Activated CD4-positive, alpha-beta memory T cell treated with anti-CD3 and anti-CD28 coated beads for 36 hours (primary cell): ENCODE measurements around the gene SRD5A2. TPM values are rescaled to one million over a fixed set of nuclear protein-coding genes. Genes with fewer than 3 reads are reported as not detected.

Experiments
- CTCF ChIA-PET: fragments of 350-600 bp; sonication (Branson Sonifier 250); formaldehyde crosslinking; loops from one replicate; lab custom pipeline; 2021; ENCODE audit warnings: antibody characterized with exemption, inconsistent platforms; lab: Charles Lee
- POLR2A ChIA-PET: fragments of 350-600 bp; sonication (Branson Sonifier 250); formaldehyde crosslinking; loops from one replicate; lab custom pipeline; 2021; ENCODE audit warnings: antibody characterized with exemption; lab: Charles Lee
- DNase-seq: peaks from one replicate; pipeline ENCODE4 v3.0.0-alpha.2; 2020
- H3K27ac Mint-ChIP-seq: one replicate; pipeline ENCODE4 v1.8.0; 2021; ENCODE audit warnings: mixed read lengths
- H3K27me3 Mint-ChIP-seq: one replicate; pipeline ENCODE4 v1.8.0; 2021; ENCODE audit warnings: mixed read lengths
- H3K36me3 Mint-ChIP-seq: one replicate; pipeline ENCODE4 v1.8.0; 2021; ENCODE audit warnings: mixed read lengths
- H3K4me1 Mint-ChIP-seq: one replicate; pipeline ENCODE4 v1.8.0; 2021; ENCODE audit warnings: low read depth, mixed read lengths
- H3K4me3 Mint-ChIP-seq: one replicate; pipeline ENCODE4 v1.8.0; 2021; ENCODE audit warnings: mild to moderate bottlenecking, mixed read lengths
- H3K9me3 Mint-ChIP-seq: one replicate; pipeline ENCODE4 v1.8.0; 2021; ENCODE audit warnings: mixed read lengths
- intact Hi-C: fragments of 100-400 bp; cut with micrococcal nuclease; formaldehyde crosslinking; loops from one replicate; pipeline ENCODE4 v1.15.1; 2023
- total RNA-seq, 2 experiments: library from RNA; stranded (reverse); gene quantifications; one replicate each; pipeline ENCODE4 v1.2.3, GENCODE V29; 2021

SRD5A2 gene
- total RNA-seq, 2 experiments from 2014 or later: not detected

DNA sequence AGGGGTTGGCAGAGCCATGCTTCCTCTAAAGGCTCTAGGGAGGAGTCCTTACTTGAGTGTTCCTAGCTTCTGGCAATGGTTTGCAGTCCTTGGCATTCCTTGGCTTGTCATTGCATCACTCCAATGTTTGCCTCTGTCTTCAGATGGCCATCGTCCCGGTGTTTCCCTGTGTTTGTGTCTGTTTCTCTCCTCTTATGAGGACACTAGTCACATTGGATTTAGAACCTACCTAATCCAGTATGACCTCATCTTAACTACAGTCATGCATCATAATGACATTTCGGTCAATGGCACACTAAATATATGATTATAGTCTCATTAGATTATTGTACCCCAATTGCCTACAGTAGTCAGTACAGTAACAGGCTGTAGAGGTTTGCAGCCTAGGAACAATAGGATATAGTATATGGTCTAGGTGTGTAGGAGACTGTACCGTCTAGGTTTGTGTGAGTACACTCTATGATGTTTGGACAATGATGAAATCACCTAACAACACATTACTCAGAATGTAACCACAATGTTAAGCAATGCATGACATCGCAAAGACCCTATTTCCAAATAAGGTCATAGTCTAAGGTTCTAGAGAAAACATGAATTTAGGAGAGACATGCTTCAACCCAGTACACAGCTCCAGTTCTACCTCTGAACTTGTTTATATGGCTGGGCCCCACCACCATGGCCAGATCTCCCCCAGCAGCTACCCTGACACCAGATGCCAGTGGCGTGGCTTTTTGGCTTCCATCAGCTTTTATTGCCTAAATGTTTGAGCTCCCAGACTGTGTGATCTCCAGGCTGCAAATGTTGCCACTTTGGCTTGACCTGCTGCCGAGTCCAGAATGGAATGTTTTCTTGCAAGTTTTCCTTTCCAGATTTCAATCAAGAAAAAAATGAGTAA, 22.1 kb downstream of the SRD5A2 start:
- ChIA-PET CTCF (no interaction called here), POLR2A (no interaction called here)
- Mint-ChIP-seq H3K36me3 (no peaks in the 10 kb centered on the region), H3K4me3 (no peak overlapping the region), H3K27ac (no peak overlapping the region), H3K4me1 (no peaks in the 10 kb centered on the region), H3K9me3 (peaks cover 4% of the 10 kb centered on the region), H3K27me3 (no peaks in the 10 kb centered on the region)
- no peak for DNase-seq
- intact Hi-C loops: no loop called here

DNA sequence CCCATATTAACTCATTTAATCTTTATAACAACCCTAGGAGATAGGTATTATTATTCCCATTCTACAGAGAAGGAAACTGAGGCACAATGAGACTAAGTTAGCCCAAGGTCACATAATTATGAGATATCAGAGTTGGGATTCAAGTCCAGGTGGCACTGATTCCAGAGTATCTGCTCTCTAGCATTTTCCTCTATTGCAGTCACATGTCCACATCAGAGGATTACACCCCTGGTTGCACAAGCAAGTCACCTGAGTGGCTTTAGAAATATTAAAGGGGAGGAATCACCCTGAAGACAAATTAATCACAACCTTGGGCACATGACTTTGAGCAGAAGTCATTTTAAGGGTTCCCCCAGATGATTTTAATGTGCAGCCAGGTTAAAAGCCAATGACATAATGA, 23.8 kb downstream of the SRD5A2 start:
- intact Hi-C loops: no loop called here
- DNase-seq: no peak
- CTCF ChIA-PET: no interaction called here
- Mint-ChIP-seq H3K27ac (no peak overlapping the region), H3K27me3 (no peaks in the 10 kb centered on the region), H3K36me3 (no peaks in the 10 kb centered on the region), H3K9me3 (peaks cover 16% of the 10 kb centered on the region), H3K4me1 (no peaks in the 10 kb centered on the region), H3K4me3 (no peak overlapping the region)
- POLR2A ChIA-PET: no interaction called here

DNA sequence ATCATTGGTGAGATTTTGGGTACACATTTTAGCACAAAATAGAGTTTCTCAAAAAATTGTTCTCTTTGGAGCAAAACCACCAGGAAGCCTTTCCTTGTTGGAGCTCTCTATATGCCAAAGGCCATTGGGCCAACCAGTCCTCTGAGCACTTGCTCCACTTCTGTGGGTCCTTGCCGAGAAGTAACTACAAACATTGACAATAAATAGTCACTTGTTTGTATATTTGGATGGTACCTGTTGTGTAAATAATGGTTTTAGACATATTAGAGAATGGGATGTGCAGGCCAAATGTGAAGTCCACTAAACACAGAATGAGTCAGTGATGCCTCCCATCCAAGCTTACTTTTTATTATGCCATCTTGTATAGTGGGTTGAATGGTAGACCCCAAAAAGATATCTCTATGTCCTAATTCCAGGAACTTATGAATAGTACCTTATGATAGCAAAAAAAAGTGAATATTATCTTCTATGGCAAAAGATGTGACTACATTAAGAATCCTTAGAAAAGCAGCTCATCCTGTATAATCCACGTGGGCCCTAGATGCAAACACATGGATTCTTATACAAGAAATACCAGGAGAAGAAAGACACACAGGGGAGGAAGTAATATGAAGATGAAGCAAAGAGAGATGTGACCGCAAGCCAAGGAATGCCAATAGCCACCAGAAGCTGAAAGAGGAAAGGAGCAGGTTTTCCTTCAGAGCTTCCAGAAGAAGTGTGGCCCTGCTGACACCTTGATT, 24.6 kb downstream of the SRD5A2 start:
- Mint-ChIP-seq H3K36me3 (no peaks in the 10 kb centered on the region), H3K4me1 (no peaks in the 10 kb centered on the region), H3K4me3 (no peak overlapping the region), H3K9me3 (peaks cover 16% of the 10 kb centered on the region), H3K27me3 (no peaks in the 10 kb centered on the region), H3K27ac (no peak overlapping the region)
- intact Hi-C loops: no loop called here
- POLR2A ChIA-PET: no interaction called here
- DNase-seq: no peak
- CTCF ChIA-PET: no interaction called here

DNA sequence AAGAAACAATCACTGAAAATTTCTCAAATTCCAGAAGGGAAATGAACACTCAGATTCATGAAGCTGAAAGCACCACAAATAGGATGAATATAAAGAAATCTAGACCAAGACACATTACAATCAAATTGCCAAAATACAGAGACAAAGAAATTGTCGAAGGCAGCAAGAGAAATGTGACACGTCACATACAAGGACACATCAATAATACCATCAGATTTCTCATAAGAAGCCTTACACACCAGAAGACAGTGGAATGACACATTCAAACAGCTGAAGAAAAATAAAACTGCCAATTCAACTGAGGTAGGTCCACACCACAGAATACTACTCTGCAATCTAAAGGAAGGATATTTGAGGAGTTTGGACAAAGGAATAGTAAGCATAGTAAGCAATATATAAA, 27.4 kb downstream of the SRD5A2 start:
- H3K36me3 Mint-ChIP-seq: no peaks in the 10 kb centered on the region
- H3K4me1 Mint-ChIP-seq: no peaks in the 10 kb centered on the region
- ChIA-PET POLR2A (no interaction called here), CTCF (no interaction called here)
- peaks cover 2% of the 10 kb centered on the region for H3K27me3 Mint-ChIP-seq
- intact Hi-C loops: no loop called here
- H3K9me3 Mint-ChIP-seq: peaks cover 16% of the 10 kb centered on the region
- no peak overlapping the region for H3K27ac Mint-ChIP-seq
- DNase-seq: no peak
- no peak overlapping the region for H3K4me3 Mint-ChIP-seq

DNA sequence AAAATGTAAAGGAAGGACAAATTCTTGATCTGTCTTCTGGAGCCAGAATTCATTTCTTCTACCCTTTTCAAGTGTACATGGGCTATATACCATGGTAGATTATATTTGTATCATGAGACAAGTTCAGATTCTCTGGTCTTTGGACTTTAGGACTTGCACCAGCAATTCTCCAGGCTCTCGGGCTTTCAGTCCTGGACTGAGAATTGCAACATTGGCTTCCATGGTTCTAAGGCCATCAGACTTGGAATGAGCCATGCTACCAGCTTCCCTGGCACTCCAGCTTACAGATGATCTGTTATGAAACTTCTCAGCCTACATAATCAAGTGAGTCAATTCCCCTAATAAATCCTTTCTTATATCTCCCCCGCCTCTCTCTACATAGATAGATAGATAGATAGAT, 33.3 kb downstream of the SRD5A2 start:
- POLR2A ChIA-PET: no interaction called here

DNA sequence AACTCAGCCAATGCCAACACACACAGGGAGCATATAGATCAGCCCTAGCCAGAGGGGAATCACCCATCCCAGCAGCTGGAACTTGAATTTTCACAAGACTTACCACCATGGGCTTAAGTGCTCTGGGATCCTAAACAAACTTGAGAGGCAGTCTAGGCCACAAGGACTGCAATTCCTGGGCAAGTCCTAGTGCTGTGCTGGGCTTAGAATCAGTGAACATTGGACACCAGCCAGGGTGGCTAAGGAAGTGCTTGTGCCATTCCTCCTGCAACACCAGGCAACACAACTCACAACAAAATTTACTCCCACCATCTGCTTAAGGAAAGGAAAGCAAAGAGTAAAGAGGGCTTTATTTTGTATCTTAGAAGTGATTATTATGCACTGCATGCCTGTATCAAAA, 38.9 kb downstream of the SRD5A2 start:
- POLR2A ChIA-PET: no interaction called here
- Mint-ChIP-seq H3K27me3 (peaks cover 6% of the 10 kb centered on the region), H3K9me3 (peaks cover 15% of the 10 kb centered on the region), H3K27ac (no peak overlapping the region), H3K4me1 (no peaks in the 10 kb centered on the region), H3K36me3 (peaks cover 2% of the 10 kb centered on the region), H3K4me3 (no peak overlapping the region)
- intact Hi-C loops: no loop called here
- DNase-seq: no peak
- CTCF ChIA-PET: no interaction called here

More for the DNA sequence above, 33.3 kb downstream of the SRD5A2 start:
- peaks cover 8% of the 10 kb centered on the region for H3K27me3 Mint-ChIP-seq
- CTCF ChIA-PET: no interaction called here
- peaks cover 13% of the 10 kb centered on the region for H3K9me3 Mint-ChIP-seq
- no peaks in the 10 kb centered on the region for H3K4me1 Mint-ChIP-seq
- intact Hi-C loops: no loop called here
- DNase-seq: no peak
- H3K27ac Mint-ChIP-seq: no peak overlapping the region
- H3K36me3 Mint-ChIP-seq: peaks cover 1% of the 10 kb centered on the region
- no peak overlapping the region for H3K4me3 Mint-ChIP-seq

DNA sequence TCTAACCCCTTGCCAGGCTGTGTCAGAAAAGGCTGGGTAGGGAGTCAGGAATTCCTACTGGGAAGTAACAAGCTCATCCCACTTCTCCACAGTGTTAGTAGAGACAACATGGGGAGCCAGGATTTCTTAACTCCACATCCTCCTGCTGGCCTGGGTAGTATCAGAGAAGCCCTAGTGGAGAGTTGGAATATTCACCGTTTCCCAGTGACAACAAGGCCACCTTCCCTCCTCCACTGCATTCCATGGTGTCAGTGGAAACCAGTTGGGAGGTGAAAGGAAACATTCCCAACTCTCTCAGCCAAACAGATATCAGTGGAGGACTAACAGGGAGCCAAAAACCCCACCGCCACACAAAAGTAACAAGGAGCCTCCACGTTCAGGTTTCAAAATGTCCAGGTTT, 41.2 kb downstream of the SRD5A2 start:
- intact Hi-C loops: no loop called here
- Mint-ChIP-seq H3K9me3 (peaks cover 15% of the 10 kb centered on the region), H3K27ac (no peak overlapping the region), H3K4me3 (no peak overlapping the region), H3K27me3 (peaks cover 5% of the 10 kb centered on the region), H3K36me3 (peaks cover 2% of the 10 kb centered on the region), H3K4me1 (no peaks in the 10 kb centered on the region)
- no peak for DNase-seq
- CTCF ChIA-PET: interaction anchor here (0.6 kb wide), 1 partner anchor 15 kb away, joined by 3 read pairs; no protein-coding TSS in a partner anchor
- POLR2A ChIA-PET: no interaction called here

DNA sequence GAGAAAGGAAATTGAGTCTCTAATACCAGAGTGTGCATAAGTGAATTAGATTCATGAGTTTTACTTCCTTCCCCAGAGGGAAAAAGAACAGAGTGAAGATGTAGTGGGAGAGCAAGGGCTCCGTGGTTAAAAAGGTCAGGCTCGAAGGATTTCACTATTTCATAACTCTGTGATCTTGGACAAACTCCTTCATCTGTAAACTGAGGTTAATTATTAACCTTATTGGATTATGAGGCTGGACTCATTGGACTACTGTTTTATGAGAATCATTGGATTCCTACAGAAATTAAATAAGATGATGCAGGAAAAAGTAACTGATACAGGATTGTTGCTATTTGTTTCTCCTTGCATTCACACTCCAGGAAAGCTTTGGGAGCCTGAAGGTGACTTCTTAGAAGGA, 45.0 kb downstream of the SRD5A2 start:
- H3K4me3 Mint-ChIP-seq: no peak overlapping the region

DNA sequence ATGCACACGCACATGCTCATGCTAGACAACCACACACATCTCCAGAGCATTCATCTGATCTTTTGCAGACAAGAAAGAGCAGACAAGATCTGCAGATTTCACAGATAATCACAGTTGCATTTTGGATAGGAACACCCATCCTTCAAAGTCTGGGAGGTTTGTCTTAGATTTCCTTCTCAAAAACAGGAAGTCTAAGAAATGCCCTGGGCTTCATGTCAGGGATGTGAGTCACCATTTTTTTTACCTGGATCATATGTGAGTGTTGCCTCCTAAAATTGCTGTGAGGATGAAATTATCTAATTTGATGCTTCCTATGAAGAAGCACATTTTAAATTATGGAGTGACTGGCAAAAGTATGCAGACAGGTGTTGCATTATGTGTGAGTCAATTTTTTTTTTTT, 46.1 kb downstream of the SRD5A2 start:
- intact Hi-C loops: no loop called here
- no peaks in the 10 kb centered on the region for H3K9me3 Mint-ChIP-seq
- H3K4me3 Mint-ChIP-seq: no peak overlapping the region
- no peak for DNase-seq
- no peaks in the 10 kb centered on the region for H3K4me1 Mint-ChIP-seq
- CTCF ChIA-PET: no interaction called here
- H3K36me3 Mint-ChIP-seq: no peaks in the 10 kb centered on the region
- peaks cover 1% of the 10 kb centered on the region for H3K27me3 Mint-ChIP-seq
- no peak overlapping the region for H3K27ac Mint-ChIP-seq
- POLR2A ChIA-PET: no interaction called here

More for the DNA sequence above, 45.0 kb downstream of the SRD5A2 start:
- H3K27me3 Mint-ChIP-seq: peaks cover 1% of the 10 kb centered on the region
- H3K4me1 Mint-ChIP-seq: no peaks in the 10 kb centered on the region
- no peaks in the 10 kb centered on the region for H3K9me3 Mint-ChIP-seq
- no peaks in the 10 kb centered on the region for H3K36me3 Mint-ChIP-seq
- intact Hi-C loops: no loop called here
- no peak for DNase-seq
- H3K27ac Mint-ChIP-seq: no peak overlapping the region
- POLR2A ChIA-PET: no interaction called here
- CTCF ChIA-PET: no interaction called here

DNA sequence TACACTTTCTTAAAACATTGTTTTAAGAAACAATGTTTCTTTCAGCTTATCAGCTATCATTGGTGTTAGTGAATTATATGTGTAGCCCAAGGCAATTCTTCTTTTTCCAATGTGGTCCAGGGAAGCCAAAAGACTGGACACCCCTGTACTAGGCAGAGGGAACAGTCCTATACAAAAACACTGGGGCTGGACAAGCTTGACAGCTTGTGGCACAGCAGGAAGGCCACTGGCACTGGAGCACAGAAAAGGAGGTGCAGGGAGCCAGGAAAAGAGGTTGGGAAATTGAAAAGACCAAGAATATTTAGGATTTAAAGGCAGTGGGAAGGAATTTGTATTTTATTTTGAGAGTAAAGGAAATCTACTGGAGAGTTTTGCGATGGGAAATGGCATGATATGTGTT, 47.7 kb downstream of the SRD5A2 start:
- H3K36me3 Mint-ChIP-seq: no peaks in the 10 kb centered on the region
- H3K4me3 Mint-ChIP-seq: no peak overlapping the region
- ChIA-PET POLR2A (no interaction called here), CTCF (interaction anchor here (0.8 kb wide), 1 partner anchor 10 kb away, joined by 3 read pairs; no protein-coding TSS in a partner anchor)
- peaks cover 9% of the 10 kb centered on the region for H3K27me3 Mint-ChIP-seq
- H3K9me3 Mint-ChIP-seq: no peaks in the 10 kb centered on the region
- no peaks in the 10 kb centered on the region for H3K4me1 Mint-ChIP-seq
- intact Hi-C loops: no loop called here
- no peak overlapping the region for H3K27ac Mint-ChIP-seq
- no peak for DNase-seq

DNA sequence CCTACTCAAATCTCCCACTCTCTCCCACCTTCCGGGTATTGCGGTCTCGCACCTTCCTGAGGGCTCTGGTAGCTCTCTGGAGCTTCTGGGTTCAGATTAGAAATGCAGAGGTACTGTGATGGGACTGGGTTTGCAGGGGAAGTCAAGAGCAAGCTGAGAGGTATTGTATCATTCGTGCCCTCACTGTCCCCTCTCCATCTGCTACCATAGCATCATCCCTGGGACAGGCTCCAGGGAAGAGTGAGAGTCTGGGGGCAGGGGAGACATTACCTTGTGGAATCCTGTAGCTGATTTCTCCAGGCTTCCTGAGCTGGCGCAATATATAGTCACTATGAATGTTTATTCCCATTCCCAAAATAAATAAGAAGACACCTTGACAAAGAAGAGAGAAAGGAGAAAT, 49.6 kb downstream of the SRD5A2 start:
- Mint-ChIP-seq H3K27ac (no peak overlapping the region), H3K27me3 (peaks cover 9% of the 10 kb centered on the region), H3K9me3 (no peaks in the 10 kb centered on the region), H3K4me3 (no peak overlapping the region), H3K4me1 (no peaks in the 10 kb centered on the region), H3K36me3 (no peaks in the 10 kb centered on the region)
- intact Hi-C loops: no loop called here
- DNase-seq: no peak
- ChIA-PET POLR2A (no interaction called here), CTCF (no interaction called here)

DNA sequence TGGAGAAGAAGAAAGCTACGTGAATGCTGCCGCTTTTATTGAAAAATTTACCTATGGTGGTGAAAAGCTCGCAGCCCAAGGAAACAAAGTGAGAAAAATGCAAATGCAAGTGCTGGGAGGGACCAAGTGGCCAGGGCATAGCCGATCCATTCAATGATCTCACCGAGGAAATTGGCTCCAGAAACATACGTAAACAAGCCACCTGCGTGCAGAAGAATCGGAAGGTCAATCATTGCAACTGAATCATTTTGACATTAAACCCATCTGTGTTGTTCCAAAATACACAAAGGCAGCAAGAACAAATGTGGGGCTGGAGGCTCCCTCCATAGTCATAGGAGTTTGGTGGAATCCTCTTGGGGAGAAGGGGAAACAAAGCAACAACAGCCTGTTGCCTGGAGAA, 51.5 kb downstream of the SRD5A2 start:
- Mint-ChIP-seq H3K27me3 (peaks cover 15% of the 10 kb centered on the region), H3K4me1 (no peaks in the 10 kb centered on the region), H3K36me3 (no peaks in the 10 kb centered on the region), H3K4me3 (no peak overlapping the region), H3K9me3 (no peaks in the 10 kb centered on the region), H3K27ac (no peak overlapping the region)
- DNase-seq: no peak
- CTCF ChIA-PET: no interaction called here
- POLR2A ChIA-PET: no interaction called here
- intact Hi-C loops: no loop called here
